Liver (tissue), 3 donors: ENCODE results near the gene ITPK1.

Source experiments
- CTCF ChIP-seq: fragments of 150-350 bp; IDR thresholded peaks from 2 replicates; pipeline ENCODE4 v1.5.1; 2017; ENCODE audit warnings: improper control_type of control experiment, low read depth, low read length; ENCODE audit not compliant: missing input control
- GABPA ChIP-seq, 2 donors: IDR thresholded peaks in 1 of 2; conservative IDR thresholded peaks in 1 of 2; 2 replicates each; pipeline ENCODE4 v1.6.1; 2016; ENCODE audit warnings: antibody characterized with exemption in 2 of 2, mild to moderate bottlenecking in 1 of 2, moderate library complexity in 1 of 2
- HNF4A ChIP-seq, 2 donors: conservative IDR thresholded peaks; 2 replicates each; pipeline ENCODE4 v1.6.1; 2016; ENCODE audit warnings: antibody characterized with exemption in 2 of 2, mild to moderate bottlenecking in 2 of 2
- MAX ChIP-seq: IDR thresholded peaks from 2 replicates; pipeline ENCODE4 v1.6.1; 2016; ENCODE audit warnings: antibody characterized with exemption
- RAD21 ChIP-seq, 2 donors: IDR thresholded peaks; 2 replicates each; pipeline ENCODE4 v1.6.1; 2016; ENCODE audit warnings: antibody characterized with exemption in 2 of 2, mild to moderate bottlenecking in 2 of 2
- RXRA ChIP-seq, 2 donors: IDR thresholded peaks; 2 replicates each; pipeline ENCODE4 v1.6.1; 2017 to 2018; ENCODE audit warnings: antibody characterized with exemption in 2 of 2, mild to moderate bottlenecking in 1 of 2
- SP1 ChIP-seq: IDR thresholded peaks from 2 replicates; pipeline ENCODE4 v1.6.1; 2018; ENCODE audit warnings: antibody characterized with exemption, mild to moderate bottlenecking
- TAF1 ChIP-seq: conservative IDR thresholded peaks from 2 replicates; pipeline ENCODE4 v1.6.1; 2016; ENCODE audit warnings: antibody characterized with exemption, mild to moderate bottlenecking
- YY1 ChIP-seq: IDR thresholded peaks from 2 replicates; pipeline ENCODE4 v1.6.1; 2016; ENCODE audit warnings: antibody characterized with exemption, mild to moderate bottlenecking
- TF ChIP-seq, protein P1 (sequence below): IDR thresholded peaks from 2 replicates; pipeline ENCODE4 v1.6.1; 2016; ENCODE audit warnings: antibody characterized with exemption
- TF ChIP-seq, protein P2 (sequence below): IDR thresholded peaks from 2 replicates; pipeline ENCODE4 v1.6.1; 2016; ENCODE audit warnings: antibody characterized with exemption, mild to moderate bottlenecking
- TF ChIP-seq, protein P3 (sequence below): IDR thresholded peaks from 2 replicates; pipeline ENCODE4 v1.6.1; 2016; ENCODE audit warnings: antibody characterized with exemption
- donor health status: healthy.
- donor health status: healthy.

DNA sequence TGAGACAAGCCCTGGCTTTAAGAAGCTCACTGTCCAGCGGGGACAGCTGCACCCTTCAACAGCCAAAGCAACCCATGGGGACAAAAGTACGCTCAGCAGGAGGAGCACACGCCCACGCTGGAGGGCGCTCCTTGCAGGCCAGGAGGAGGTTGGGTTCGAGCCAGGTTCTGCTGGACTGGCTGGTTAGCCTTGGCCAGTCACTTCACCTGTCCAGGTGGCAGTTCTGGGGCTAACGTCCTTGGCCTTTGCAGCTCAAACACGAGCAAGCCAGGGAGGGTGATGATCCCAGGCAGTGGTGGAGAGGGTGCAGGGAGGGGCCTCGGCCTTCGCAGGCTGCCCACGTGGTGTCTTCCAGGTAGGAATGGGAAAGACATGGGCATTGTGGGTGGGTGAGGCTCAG lies 179.6 kb downstream of the ITPK1 start:
- TF ChIP-seq MAX (no peak), GABPA (IDR thresholded peaks at IDR 0.05 in 1 of 2, conservative IDR thresholded peaks at IDR 0.05 in 1 of 2) (no peak), TAF1 (no peak), SP1 (no peak), YY1 (no peak), CTCF (no peak), RXRA (IDR thresholded peaks at IDR 0.05) (no peak), RAD21 (IDR thresholded peaks at IDR 0.05) (no peak), HNF4A (conservative IDR thresholded peaks at IDR 0.05) (no peak)
- TF ChIP-seq, protein P1, sequence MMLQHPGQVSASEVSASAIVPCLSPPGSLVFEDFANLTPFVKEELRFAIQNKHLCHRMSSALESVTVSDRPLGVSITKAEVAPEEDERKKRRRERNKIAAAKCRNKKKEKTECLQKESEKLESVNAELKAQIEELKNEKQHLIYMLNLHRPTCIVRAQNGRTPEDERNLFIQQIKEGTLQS = no peak
- TF ChIP-seq, protein P2, sequence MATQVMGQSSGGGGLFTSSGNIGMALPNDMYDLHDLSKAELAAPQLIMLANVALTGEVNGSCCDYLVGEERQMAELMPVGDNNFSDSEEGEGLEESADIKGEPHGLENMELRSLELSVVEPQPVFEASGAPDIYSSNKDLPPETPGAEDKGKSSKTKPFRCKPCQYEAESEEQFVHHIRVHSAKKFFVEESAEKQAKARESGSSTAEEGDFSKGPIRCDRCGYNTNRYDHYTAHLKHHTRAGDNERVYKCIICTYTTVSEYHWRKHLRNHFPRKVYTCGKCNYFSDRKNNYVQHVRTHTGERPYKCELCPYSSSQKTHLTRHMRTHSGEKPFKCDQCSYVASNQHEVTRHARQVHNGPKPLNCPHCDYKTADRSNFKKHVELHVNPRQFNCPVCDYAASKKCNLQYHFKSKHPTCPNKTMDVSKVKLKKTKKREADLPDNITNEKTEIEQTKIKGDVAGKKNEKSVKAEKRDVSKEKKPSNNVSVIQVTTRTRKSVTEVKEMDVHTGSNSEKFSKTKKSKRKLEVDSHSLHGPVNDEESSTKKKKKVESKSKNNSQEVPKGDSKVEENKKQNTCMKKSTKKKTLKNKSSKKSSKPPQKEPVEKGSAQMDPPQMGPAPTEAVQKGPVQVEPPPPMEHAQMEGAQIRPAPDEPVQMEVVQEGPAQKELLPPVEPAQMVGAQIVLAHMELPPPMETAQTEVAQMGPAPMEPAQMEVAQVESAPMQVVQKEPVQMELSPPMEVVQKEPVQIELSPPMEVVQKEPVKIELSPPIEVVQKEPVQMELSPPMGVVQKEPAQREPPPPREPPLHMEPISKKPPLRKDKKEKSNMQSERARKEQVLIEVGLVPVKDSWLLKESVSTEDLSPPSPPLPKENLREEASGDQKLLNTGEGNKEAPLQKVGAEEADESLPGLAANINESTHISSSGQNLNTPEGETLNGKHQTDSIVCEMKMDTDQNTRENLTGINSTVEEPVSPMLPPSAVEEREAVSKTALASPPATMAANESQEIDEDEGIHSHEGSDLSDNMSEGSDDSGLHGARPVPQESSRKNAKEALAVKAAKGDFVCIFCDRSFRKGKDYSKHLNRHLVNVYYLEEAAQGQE = no peak
- TF ChIP-seq, protein P3, sequence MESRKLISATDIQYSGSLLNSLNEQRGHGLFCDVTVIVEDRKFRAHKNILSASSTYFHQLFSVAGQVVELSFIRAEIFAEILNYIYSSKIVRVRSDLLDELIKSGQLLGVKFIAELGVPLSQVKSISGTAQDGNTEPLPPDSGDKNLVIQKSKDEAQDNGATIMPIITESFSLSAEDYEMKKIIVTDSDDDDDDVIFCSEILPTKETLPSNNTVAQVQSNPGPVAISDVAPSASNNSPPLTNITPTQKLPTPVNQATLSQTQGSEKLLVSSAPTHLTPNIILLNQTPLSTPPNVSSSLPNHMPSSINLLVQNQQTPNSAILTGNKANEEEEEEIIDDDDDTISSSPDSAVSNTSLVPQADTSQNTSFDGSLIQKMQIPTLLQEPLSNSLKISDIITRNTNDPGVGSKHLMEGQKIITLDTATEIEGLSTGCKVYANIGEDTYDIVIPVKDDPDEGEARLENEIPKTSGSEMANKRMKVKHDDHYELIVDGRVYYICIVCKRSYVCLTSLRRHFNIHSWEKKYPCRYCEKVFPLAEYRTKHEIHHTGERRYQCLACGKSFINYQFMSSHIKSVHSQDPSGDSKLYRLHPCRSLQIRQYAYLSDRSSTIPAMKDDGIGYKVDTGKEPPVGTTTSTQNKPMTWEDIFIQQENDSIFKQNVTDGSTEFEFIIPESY = no peak
